Measurements from ENCODE around the gene CACNA2D2.

CACNA2D2 gene

DNA sequence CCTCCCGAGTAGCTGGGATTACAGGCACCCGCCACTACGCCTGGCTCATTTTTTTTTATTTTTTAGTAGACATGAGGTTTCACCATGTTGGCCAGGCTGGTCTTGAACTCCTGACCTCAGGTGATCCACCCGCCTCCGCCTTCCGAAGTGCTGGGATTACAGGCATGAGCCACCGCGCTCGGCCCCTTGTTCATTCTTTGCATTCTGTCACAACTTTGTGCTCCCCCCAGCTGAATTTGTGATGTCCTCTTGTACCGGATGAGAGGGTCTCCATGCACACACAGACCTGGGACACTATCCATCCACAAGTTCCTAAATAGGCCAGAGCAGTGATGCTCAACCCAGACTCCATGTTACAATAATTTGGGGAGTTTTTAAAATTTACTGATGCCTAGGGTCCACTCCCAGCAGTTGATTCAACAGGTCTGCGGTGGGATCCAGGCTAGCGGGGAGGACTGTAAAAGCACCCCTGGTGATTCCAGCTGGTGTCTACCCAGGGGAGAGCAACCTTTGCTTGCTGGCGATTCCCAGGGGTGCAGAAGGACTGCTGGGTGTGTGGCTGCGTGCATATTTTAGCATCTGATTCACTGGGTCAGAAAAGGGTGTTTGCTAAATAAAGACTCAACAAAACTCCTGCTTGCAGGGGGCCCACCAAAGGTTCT is 163.8 kb downstream of the CACNA2D2 start:
- Histone ChIP-seq H3K36me3 (ENCODE audit: insufficient read depth, low read length) (no peaks in the 10 kb centered on the region), H3K4me1 (ENCODE audit: insufficient read depth, low read length) (peaks cover 5% of the 10 kb centered on the region), H3K9me3 (ENCODE audit: control insufficient read depth, insufficient read depth, low read length) (no peaks in the 10 kb centered on the region), H3K9ac (ENCODE audit: low read depth, low read length) (peak overlapping the region; percentile 65; the same call in 1 of the 2 replicates)

DNA sequence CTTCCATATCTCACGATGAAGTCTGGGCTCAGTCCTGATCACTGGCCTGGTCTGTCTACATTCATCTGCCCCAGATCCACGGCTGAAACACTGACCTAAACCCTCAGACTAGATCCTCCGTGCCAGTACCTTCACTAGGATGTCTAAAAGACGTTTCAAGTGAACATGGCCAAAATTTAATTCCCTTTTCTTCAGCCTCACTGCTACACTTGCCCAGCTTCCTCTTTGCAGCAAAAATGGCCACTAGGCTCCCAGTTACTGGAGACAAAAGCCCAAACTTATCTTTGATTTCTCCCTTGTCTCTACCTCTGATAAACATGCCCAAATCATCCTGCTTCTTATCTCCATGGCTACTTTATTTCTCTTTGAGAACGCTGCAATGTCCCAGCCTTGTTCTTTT is 164.5 kb downstream of the CACNA2D2 start:
- no peak overlapping the region for H3K9ac ChIP-seq (ENCODE audit: low read depth, low read length)
- peaks cover 5% of the 10 kb centered on the region for H3K4me1 ChIP-seq (ENCODE audit: insufficient read depth, low read length)
- no peaks in the 10 kb centered on the region for H3K9me3 ChIP-seq (ENCODE audit: control insufficient read depth, insufficient read depth, low read length)
- H3K36me3 ChIP-seq (ENCODE audit: insufficient read depth, low read length), result peaks cover 2% of the 10 kb centered on the region; the same call in 1 of the 2 replicates

- Histone ChIP-seq H3K9ac (ENCODE audit: low read depth, low read length) (peak overlapping the region; percentile 87), H3K4me1 (ENCODE audit: insufficient read depth, low read length) (peaks cover 5% of the 10 kb centered on the region), H3K9me3 (ENCODE audit: control insufficient read depth, insufficient read depth, low read length) (no peaks in the 10 kb centered on the region), H3K36me3 (ENCODE audit: insufficient read depth, low read length) (peaks cover 4% of the 10 kb centered on the region)
Measured at GRCh38 chr3:50337175-50337861, 166.1 kb downstream of the CACNA2D2 start.

GRCh38 chr3:50336452-50337174 is 166.8 kb downstream of the CACNA2D2 start:
- no peaks in the 10 kb centered on the region for H3K9me3 ChIP-seq (ENCODE audit: control insufficient read depth, insufficient read depth, low read length)
- H3K4me1 ChIP-seq (ENCODE audit: insufficient read depth, low read length), result peaks cover 5% of the 10 kb centered on the region
- peaks cover 4% of the 10 kb centered on the region for H3K36me3 ChIP-seq (ENCODE audit: insufficient read depth, low read length)
- peak overlapping the region; percentile 87 for H3K9ac ChIP-seq (ENCODE audit: low read depth, low read length)

DNA sequence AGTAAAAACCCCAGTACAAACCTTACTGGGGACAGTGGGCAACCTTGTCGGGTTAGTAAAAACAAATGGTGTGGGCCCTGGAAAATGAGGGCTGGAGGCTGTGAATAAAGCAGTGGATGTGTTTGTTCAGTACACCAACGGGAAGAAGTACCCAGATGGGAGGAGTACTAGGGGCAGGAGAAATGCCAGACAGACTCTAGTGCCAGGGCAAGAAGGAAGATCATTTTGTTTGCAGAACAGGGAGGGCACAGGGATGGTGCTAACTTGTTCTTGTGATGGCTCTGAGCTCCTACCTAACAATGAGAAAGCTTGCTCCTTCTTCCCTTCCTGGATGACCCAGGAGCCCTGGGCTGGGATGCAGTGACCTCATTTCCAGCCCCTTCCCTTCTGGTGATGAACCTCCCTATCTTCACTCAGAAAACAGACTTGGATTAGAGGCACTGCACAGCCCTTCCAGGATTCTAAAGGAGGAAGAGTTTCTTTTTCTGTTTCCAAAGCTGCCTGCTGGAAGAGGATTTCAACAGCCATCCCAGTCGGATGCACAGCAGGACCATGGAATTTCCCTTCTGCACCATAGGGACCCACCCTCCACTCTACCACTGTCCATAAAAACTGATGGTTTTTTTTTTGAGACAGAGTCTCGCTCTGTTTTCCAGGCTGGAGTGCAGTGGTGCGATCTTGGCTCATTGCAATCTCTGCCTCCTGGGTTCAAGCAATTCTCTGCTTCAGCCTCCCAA is 168.9 kb downstream of the CACNA2D2 start:
- Histone ChIP-seq H3K4me1 (ENCODE audit: insufficient read depth, low read length) (peaks cover 5% of the 10 kb centered on the region), H3K9me3 (ENCODE audit: control insufficient read depth, insufficient read depth, low read length) (no peaks in the 10 kb centered on the region), H3K36me3 (ENCODE audit: insufficient read depth, low read length) (peaks cover 4% of the 10 kb centered on the region), H3K9ac (ENCODE audit: low read depth, low read length) (no peak overlapping the region)

DNA sequence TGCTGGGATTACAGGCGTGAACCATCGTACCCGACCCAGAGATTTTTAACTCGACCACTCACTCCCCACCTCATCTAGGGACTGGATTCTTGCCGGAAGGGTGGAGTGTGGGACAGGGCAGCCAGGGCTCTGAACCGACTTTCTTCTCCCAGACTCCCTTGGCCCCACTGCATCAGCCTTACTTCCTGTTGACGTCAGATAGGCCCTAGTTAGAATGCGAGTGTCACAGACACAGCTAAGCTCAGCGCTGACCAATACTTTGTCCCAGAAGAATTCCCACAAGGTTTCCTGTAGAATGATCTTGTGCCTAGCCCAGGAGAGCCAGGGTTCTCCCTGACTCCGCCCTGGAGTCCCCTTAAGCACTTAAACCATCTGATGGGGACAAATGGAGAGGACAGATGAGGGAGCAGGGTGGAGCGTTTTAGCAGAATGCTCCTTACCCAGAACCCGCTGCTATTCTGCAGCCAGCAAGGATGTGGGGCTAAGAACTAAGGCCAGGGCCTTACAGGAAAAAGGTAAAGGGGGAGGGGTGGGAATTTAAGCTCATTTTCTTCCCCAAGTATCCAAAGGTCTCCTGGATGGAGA is 169.6 kb downstream of the CACNA2D2 start:
- Histone ChIP-seq H3K9ac (ENCODE audit: low read depth, low read length) (no peak overlapping the region), H3K4me1 (ENCODE audit: insufficient read depth, low read length) (peaks cover 3% of the 10 kb centered on the region; the same call in 1 of the 2 replicates), H3K36me3 (ENCODE audit: insufficient read depth, low read length) (peaks cover 4% of the 10 kb centered on the region), H3K9me3 (ENCODE audit: control insufficient read depth, insufficient read depth, low read length) (no peaks in the 10 kb centered on the region)

GRCh38 chr3:50331364-50331907 is 172.0 kb downstream of the CACNA2D2 start:
- Histone ChIP-seq H3K4me1 (ENCODE audit: insufficient read depth, low read length) (no peaks in the 10 kb centered on the region), H3K9me3 (ENCODE audit: control insufficient read depth, insufficient read depth, low read length) (no peaks in the 10 kb centered on the region), H3K9ac (ENCODE audit: low read depth, low read length) (no peak overlapping the region), H3K36me3 (ENCODE audit: insufficient read depth, low read length) (peaks cover 4% of the 10 kb centered on the region)

- H3K36me3 ChIP-seq (ENCODE audit: insufficient read depth, low read length), result peaks cover 4% of the 10 kb centered on the region
- H3K9me3 ChIP-seq (ENCODE audit: control insufficient read depth, insufficient read depth, low read length), result no peaks in the 10 kb centered on the region
- H3K9ac ChIP-seq (ENCODE audit: low read depth, low read length), result no peak overlapping the region
- H3K4me1 ChIP-seq (ENCODE audit: insufficient read depth, low read length), result no peaks in the 10 kb centered on the region
Measured at GRCh38 chr3:50330330-50330729, 173.1 kb downstream of the CACNA2D2 start.

DNA sequence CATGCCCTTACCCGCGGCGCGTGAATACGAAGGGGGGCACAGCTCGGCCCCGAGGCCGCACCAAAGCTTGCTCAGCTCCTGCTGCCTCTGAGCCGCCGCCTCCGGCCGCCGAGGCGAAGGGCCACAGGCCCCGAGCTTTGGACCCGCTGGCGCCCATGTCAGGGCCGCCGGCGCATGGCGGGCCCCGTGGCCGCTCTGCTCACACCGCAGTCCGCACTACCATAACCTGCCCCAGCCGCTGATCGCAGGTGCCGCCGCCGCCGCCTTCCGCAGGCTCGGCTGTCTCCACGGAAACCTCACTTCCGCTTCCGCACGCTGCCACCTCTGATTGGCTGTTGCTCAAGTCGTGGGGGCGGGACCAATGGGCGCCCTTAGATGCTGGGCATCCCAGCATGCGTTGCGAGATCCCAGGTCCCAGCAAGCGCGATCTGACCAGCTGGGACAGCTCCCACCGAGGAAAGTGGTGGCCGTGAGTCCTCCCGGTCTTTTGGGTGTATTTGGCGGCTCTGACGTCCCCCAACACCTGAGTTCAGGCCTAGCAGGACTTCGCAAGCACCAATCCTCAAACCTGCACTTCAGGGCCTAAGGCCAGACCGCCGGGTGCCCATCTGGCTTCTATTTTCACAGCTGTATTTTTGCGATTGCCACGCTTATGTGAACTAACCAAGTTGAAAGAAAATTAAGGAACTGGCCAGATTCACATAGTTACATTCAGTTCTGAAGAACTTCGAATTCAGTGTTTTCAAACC is 175.3 kb downstream of the CACNA2D2 start, which contains the start of gene TUSC2:
Gene TUSC2, minus strand, starts transcription at position 281 of the 749 bp plus-strand sequence. Its CDS starts 124 bp downstream, at position 157.
- no peaks in the 10 kb centered on the region for H3K9me3 ChIP-seq (ENCODE audit: control insufficient read depth, insufficient read depth, low read length)
- peak within 1 kb of the TSS; percentile 88 for H3K9ac ChIP-seq (ENCODE audit: low read depth, low read length)
- H3K36me3 ChIP-seq (ENCODE audit: insufficient read depth, low read length), result no peaks in the 10 kb centered on the region; the same call in none of the 2 replicates
- peaks cover 8% of the 10 kb centered on the region; the same call in 1 of the 2 replicates for H3K4me1 ChIP-seq (ENCODE audit: insufficient read depth, low read length)

DNA sequence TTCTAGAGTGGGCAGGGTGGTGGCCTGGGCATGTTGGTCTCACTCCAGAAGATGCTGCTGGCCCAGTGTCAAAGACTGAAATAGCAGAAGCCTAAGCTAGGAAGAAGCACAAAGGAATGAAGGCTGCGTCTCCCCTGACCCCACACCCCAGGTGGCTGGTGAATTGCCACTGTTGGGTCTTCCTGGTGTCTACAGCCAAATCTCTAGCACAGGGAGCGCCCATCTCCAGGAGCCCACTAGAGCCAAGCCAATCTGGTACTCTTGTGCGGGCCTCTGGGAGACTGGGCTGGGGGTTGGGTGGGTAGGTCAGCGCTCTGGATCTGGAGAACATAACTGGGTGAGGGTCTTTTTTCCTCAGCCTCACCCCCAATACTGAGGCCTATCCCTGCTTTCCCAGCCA is 176.3 kb downstream of the CACNA2D2 start:
- Histone ChIP-seq H3K36me3 (ENCODE audit: insufficient read depth, low read length) (no peaks in the 10 kb centered on the region; the same call in none of the 2 replicates), H3K9me3 (ENCODE audit: control insufficient read depth, insufficient read depth, low read length) (no peaks in the 10 kb centered on the region), H3K9ac (ENCODE audit: low read depth, low read length) (peak overlapping the region; percentile 88), H3K4me1 (ENCODE audit: insufficient read depth, low read length) (peaks cover 13% of the 10 kb centered on the region; the same call in 1 of the 2 replicates)

- H3K9ac ChIP-seq (ENCODE audit: low read depth, low read length), result no peak overlapping the region
- no peaks in the 10 kb centered on the region; the same call in 1 of the 2 replicates for H3K36me3 ChIP-seq (ENCODE audit: insufficient read depth, low read length)
- peaks cover 13% of the 10 kb centered on the region; the same call in 1 of the 2 replicates for H3K4me1 ChIP-seq (ENCODE audit: insufficient read depth, low read length)
- no peaks in the 10 kb centered on the region for H3K9me3 ChIP-seq (ENCODE audit: control insufficient read depth, insufficient read depth, low read length)
Measured at GRCh38 chr3:50326182-50326541, 177.3 kb downstream of the CACNA2D2 start.

DNA sequence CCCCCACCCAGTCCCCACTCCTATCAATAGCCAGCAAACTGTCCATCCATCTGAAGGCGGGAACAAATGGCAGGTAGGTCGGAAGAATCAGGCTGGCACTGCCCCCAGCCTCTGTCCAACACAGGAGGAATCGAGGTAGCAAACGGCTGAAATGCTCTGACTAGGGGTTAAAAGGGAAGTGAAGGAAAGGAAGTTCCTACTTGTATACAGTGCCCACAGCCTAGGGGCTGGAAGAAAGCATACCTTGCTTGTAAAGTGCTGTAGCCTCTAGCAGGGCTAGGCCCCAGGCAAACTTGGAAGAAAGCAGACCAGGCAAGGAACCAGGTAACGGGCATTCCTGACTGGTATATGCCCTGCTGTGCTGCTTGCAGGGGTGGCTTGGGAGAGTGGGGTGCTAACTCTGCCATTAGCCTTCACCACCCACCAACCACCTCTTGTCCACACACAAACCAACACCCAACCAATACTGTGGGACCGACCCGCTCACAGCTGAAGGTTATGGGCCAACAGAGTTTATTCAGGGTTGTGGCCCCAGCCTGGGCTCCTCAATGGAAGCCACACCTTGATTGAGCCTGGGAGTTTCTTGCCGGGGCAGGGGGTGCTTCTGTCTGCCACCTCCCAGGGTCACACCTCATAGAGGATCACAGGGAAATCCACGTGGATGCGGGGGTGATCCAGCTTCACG is 177.8 kb downstream of the CACNA2D2 start:
- Histone ChIP-seq H3K9me3 (ENCODE audit: control insufficient read depth, insufficient read depth, low read length) (no peaks in the 10 kb centered on the region), H3K4me1 (ENCODE audit: insufficient read depth, low read length) (peaks cover 13% of the 10 kb centered on the region; the same call in 1 of the 2 replicates), H3K9ac (ENCODE audit: low read depth, low read length) (no peak overlapping the region)

More for the DNA sequence above, 177.8 kb downstream of the CACNA2D2 start:
- H3K36me3 ChIP-seq (ENCODE audit: insufficient read depth, low read length), result no peaks in the 10 kb centered on the region

Measured in ES-I3 (cell line).